Mammary epithelial cell (primary cell): ENCODE results near the gene PTPN6.

Experiments used
- EZH2 ChIP-seq: IDR thresholded peaks from 2 replicates; pipeline ENCODE4 v1.6.1; 2012; ENCODE audit warnings: low read length, inconsistent platforms, borderline replicate concordance
- TF ChIP-seq, protein P1 (sequence below), 2 donors: IDR thresholded peaks in 1 of 2; conservative IDR thresholded peaks in 1 of 2; 2 replicates each; pipeline ENCODE4 v1.5.1; 2011 to 2012; ENCODE audit warnings: inconsistent platforms in 2 of 2, low read length in 2 of 2, mild to moderate bottlenecking in 2 of 2, control low read depth in 1 of 2, low read depth in 1 of 2; ENCODE audit not compliant: insufficient read depth in 1 of 2; ENCODE audit errors: extremely low read depth in 1 of 2

DNA sequence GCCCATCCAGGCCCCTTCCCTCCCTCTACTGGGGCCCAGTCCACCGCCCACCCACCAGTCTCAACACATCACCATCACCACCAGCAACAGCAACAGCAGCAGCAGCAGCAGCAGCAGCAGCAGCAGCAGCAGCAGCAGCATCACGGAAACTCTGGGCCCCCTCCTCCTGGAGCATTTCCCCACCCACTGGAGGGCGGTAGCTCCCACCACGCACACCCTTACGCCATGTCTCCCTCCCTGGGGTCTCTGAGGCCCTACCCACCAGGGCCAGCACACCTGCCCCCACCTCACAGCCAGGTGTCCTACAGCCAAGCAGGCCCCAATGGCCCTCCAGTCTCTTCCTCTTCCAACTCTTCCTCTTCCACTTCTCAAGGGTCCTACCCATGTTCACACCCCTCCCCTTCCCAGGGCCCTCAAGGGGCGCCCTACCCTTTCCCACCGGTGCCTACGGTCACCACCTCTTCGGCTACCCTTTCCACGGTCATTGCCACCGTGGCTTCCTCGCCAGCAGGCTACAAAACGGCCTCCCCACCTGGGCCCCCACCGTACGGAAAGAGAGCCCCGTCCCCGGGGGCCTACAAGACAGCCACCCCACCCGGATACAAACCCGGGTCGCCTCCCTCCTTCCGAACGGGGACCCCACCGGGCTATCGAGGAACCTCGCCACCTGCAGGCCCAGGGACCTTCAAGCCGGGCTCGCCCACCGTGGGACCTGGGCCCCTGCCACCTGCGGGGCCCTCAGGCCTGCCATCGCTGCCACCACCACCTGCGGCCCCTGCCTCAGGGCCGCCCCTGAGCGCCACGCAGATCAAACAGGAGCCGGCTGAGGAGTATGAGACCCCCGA, 14.3 kb upstream of the PTPN6 start:
- TF ChIP-seq, protein P1, sequence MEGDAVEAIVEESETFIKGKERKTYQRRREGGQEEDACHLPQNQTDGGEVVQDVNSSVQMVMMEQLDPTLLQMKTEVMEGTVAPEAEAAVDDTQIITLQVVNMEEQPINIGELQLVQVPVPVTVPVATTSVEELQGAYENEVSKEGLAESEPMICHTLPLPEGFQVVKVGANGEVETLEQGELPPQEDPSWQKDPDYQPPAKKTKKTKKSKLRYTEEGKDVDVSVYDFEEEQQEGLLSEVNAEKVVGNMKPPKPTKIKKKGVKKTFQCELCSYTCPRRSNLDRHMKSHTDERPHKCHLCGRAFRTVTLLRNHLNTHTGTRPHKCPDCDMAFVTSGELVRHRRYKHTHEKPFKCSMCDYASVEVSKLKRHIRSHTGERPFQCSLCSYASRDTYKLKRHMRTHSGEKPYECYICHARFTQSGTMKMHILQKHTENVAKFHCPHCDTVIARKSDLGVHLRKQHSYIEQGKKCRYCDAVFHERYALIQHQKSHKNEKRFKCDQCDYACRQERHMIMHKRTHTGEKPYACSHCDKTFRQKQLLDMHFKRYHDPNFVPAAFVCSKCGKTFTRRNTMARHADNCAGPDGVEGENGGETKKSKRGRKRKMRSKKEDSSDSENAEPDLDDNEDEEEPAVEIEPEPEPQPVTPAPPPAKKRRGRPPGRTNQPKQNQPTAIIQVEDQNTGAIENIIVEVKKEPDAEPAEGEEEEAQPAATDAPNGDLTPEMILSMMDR (conservative IDR thresholded peaks at IDR 0.05 in 1 of 2, IDR thresholded peaks at IDR 0.05 in 1 of 2; ENCODE audit: extremely low read depth in 1 of 2, insufficient read depth in 1 of 2, low read depth in 1 of 2, low read length in 2 of 2) = no peak
- TF ChIP-seq EZH2 = no peak
